Chondrocyte (in vitro differentiated cells): Measurements from ENCODE around the gene LNX1. TPM values are rescaled to one million over a fixed set of nuclear protein-coding genes. Genes with fewer than 3 reads are reported as not detected.

Source experiments
- DNase-seq: peaks from one replicate; pipeline ENCODE4 v3.0.0; 2021; ENCODE audit warnings: mixed read lengths, low spot score
- H3K27ac Mint-ChIP-seq: one replicate; pipeline ENCODE4 v1.8.0; 2021; ENCODE audit warnings: mild to moderate bottlenecking, moderate library complexity, mixed read lengths; ENCODE audit not compliant: unreplicated experiment
- H3K27me3 Mint-ChIP-seq: 2 replicates; pipeline ENCODE4 v1.8.0; 2021; ENCODE audit warnings: low read depth, mixed read lengths
- H3K36me3 Mint-ChIP-seq: 2 replicates; pipeline ENCODE4 v1.8.0; 2021; ENCODE audit warnings: low read depth, mixed read lengths
- H3K4me1 Mint-ChIP-seq: 2 replicates; pipeline ENCODE4 v1.8.0; 2021; ENCODE audit warnings: low read depth, mild to moderate bottlenecking, mixed read lengths
- H3K4me3 Mint-ChIP-seq: one replicate; pipeline ENCODE4 v1.8.0; 2021; ENCODE audit warnings: mild to moderate bottlenecking, moderate library complexity, mixed read lengths; ENCODE audit not compliant: unreplicated experiment
- H3K9me3 Mint-ChIP-seq: 2 replicates; pipeline ENCODE4 v1.8.0; 2021; ENCODE audit warnings: low read depth, mixed read lengths
- total RNA-seq: library from RNA; stranded (reverse); gene quantifications from 3 replicates; pipeline ENCODE4 v1.2.1, GENCODE V29; 2021
- TF ChIP-seq, protein P1 (sequence below): fragments of 200-600 bp; sonication (generic); IDR thresholded peaks from 2 replicates; pipeline ENCODE4 v1.5.0; 2021; ENCODE audit warnings: antibody characterized with exemption, mild to moderate bottlenecking, moderate library complexity

The LNX1 gene
- total RNA-seq, 1 donor from 2014 or later, result 1.8 TPM

DNA sequence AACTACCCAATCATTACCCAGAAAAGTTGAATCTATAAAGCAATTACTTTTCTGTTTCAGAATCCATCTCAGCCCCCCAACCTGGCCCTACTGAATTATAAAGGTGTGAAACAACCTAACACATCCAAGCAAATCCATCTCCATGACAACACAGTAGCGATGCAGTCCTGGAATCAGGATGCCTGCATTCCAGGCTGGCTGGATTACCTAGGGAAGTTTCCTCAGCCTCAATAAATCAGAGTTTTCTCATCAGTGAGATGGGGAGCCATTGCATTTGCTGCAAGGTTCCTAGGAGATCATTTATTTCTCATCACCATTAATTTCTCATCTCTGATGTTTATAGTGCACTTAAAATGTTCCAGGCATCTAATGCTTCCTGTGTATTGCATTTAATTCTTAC lies 46.0 kb downstream of the LNX1 start:
- TF ChIP-seq, protein P1, sequence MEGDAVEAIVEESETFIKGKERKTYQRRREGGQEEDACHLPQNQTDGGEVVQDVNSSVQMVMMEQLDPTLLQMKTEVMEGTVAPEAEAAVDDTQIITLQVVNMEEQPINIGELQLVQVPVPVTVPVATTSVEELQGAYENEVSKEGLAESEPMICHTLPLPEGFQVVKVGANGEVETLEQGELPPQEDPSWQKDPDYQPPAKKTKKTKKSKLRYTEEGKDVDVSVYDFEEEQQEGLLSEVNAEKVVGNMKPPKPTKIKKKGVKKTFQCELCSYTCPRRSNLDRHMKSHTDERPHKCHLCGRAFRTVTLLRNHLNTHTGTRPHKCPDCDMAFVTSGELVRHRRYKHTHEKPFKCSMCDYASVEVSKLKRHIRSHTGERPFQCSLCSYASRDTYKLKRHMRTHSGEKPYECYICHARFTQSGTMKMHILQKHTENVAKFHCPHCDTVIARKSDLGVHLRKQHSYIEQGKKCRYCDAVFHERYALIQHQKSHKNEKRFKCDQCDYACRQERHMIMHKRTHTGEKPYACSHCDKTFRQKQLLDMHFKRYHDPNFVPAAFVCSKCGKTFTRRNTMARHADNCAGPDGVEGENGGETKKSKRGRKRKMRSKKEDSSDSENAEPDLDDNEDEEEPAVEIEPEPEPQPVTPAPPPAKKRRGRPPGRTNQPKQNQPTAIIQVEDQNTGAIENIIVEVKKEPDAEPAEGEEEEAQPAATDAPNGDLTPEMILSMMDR, result no peak
- no peaks in the 10 kb centered on the region for H3K27me3 Mint-ChIP-seq
- H3K36me3 Mint-ChIP-seq, result no peaks in the 10 kb centered on the region
- H3K4me3 Mint-ChIP-seq, result no peak overlapping the region
- H3K4me1 Mint-ChIP-seq, result peaks cover 63% of the 10 kb centered on the region
- no peak for DNase-seq
- peaks cover 4% of the 10 kb centered on the region for H3K9me3 Mint-ChIP-seq
- H3K27ac Mint-ChIP-seq, result no peak overlapping the region

DNA sequence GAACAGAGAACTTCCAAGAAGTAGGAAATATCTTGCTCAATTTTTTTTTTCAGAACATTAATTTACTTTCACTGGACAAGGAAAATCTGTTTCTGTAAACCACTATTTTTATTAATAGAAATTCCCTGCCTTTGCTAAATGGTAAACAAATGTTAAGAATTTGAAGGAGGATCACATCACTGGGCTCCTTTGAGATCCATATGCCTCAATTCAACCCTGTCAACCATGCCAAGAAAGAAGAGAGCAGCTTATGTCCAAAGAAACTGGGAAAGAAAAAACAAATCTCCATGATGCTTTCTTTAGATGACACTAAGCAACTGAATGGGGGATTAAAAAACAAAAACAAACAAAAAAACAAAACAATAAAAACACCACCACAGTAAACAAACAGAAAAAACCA lies 47.7 kb downstream of the LNX1 start:
- Mint-ChIP-seq H3K9me3 (peaks cover 2% of the 10 kb centered on the region), H3K36me3 (no peaks in the 10 kb centered on the region), H3K27me3 (no peaks in the 10 kb centered on the region), H3K4me1 (peaks cover 71% of the 10 kb centered on the region), H3K4me3 (no peak overlapping the region), H3K27ac (no peak overlapping the region)
- TF ChIP-seq, protein P1, result no peak
- no peak for DNase-seq

DNA sequence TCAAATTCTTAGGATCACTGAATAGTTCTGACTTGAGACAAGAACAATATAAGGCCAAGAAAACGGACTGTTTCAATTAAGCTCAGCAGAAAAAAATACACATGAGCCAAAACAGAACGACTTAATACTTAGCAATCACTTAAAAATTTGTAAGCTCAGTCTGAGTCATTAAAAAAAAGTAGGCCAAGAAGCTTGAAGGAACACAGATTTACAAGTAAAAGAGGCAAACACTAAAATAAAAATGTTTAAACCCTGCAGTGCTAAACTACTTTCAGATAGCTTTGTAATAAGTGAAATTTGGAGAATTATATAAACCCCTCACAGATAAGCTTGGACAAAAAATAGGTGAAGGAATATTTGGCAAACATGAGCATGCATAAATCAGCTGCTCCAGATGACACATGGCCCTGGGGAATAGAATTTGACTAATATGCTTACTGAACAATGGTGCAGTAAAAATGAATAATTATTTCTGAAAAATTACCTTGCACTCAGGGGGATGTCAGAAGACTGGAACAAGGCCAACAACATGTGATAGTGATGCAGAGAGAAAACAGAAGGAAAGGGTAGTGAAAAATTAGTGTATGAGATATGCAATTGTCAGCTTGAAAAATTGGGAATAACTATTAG lies 49.6 kb downstream of the LNX1 start:
- Mint-ChIP-seq H3K27ac (peak overlapping the region; percentile 88), H3K4me3 (no peak overlapping the region), H3K9me3 (no peaks in the 10 kb centered on the region), H3K4me1 (peaks cover 66% of the 10 kb centered on the region), H3K27me3 (no peaks in the 10 kb centered on the region), H3K36me3 (no peaks in the 10 kb centered on the region)
- TF ChIP-seq, protein P1, result no peak
- no peak for DNase-seq

DNA sequence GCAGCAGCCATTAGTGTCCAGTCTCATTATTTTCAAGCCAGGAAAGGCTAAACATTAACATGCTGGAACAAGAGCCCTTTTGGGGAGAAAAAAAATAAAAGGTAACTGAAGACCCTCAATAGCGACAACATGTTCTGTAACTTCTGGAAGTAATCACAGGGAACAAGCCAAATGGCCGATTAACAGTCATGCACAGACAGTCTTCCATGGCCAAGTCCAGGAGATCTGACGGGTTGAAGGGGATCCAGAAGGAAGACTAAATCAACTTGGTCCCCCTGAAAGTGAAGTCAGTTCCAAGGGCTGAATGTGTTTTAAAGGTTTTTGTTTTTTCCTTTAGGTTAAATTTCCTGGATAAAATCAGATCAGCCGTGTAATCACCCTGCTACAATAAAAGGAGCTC lies 52.5 kb downstream of the LNX1 start:
- Mint-ChIP-seq H3K27ac (no peak overlapping the region), H3K4me3 (no peak overlapping the region), H3K9me3 (no peaks in the 10 kb centered on the region), H3K4me1 (peaks cover 72% of the 10 kb centered on the region), H3K36me3 (no peaks in the 10 kb centered on the region), H3K27me3 (no peaks in the 10 kb centered on the region)
- TF ChIP-seq, protein P1, result no peak
- no peak for DNase-seq

DNA sequence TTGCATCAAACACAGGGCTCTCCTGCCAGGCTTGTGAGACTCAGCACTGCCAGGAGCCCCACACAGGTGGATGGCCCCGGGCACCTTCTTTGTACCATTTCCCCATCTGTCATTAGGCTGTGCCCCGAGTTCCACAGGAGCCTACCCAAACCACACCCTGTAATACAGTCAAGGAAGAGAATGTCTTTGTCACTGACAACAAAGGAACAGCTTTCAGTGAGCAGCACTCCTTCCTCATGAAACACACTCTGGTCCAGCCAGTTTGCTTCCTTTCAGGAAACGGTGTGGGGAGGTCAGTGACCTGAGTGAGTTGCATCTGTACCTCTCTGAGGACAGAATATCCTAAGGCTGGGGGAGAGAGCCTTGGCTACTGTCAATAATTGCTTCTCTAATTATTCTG lies 53.7 kb downstream of the LNX1 start:
- no peak overlapping the region for H3K27ac Mint-ChIP-seq
- no peaks in the 10 kb centered on the region for H3K36me3 Mint-ChIP-seq
- no peak for DNase-seq
- no peaks in the 10 kb centered on the region for H3K27me3 Mint-ChIP-seq
- H3K4me3 Mint-ChIP-seq, result no peak overlapping the region
- no peaks in the 10 kb centered on the region for H3K9me3 Mint-ChIP-seq
- H3K4me1 Mint-ChIP-seq, result peaks cover 70% of the 10 kb centered on the region
- TF ChIP-seq, protein P1, result no peak
